KMS-11 (cell line): ENCODE data around the gene WDR72.

Experiments
- H2AFZ ChIP-seq: fragments of 200-600 bp; sonication (generic); 2 replicates; pipeline ENCODE4 v1.6.1; 2016; ENCODE audit warnings: antibody characterized with exemption, mixed run types, low read depth
- H3K27ac ChIP-seq: fragments of 200-600 bp; sonication (generic); 2 replicates; pipeline ENCODE4 v1.6.1; 2016; ENCODE audit warnings: mild to moderate bottlenecking, mixed run types
- H3K27me3 ChIP-seq: fragments of 200-600 bp; sonication (generic); 2 replicates; pipeline ENCODE4 v1.6.1; 2017; ENCODE audit warnings: mild to moderate bottlenecking, low read depth, mixed run types, moderate library complexity; ENCODE audit not compliant: insufficient read depth
- H3K36me3 ChIP-seq: fragments of 200-600 bp; sonication (generic); 2 replicates; pipeline ENCODE4 v1.6.1; 2017; ENCODE audit warnings: mild to moderate bottlenecking, mixed run types; ENCODE audit not compliant: insufficient read depth
- H3K4me1 ChIP-seq: fragments of 200-600 bp; sonication (generic); 2 replicates; pipeline ENCODE4 v1.6.1; 2016; ENCODE audit warnings: mild to moderate bottlenecking, low read depth, mixed run types; ENCODE audit not compliant: poor library complexity, severe bottlenecking
- H3K4me2 ChIP-seq: fragments of 200-600 bp; sonication (generic); 2 replicates; pipeline ENCODE4 v1.7.0; 2016; ENCODE audit warnings: mild to moderate bottlenecking, mixed run types
- H3K4me3 ChIP-seq: fragments of 200-600 bp; sonication (generic); IDR thresholded peaks from 2 replicates; pipeline ENCODE4 v1.6.1; 2017; ENCODE audit warnings: low read depth, low read length, mixed read lengths; ENCODE audit not compliant: insufficient read depth
- H3K79me2 ChIP-seq: fragments of 200-600 bp; sonication (generic); 2 replicates; pipeline ENCODE4 v1.6.1; 2016; ENCODE audit warnings: low read depth, mixed run types; ENCODE audit not compliant: insufficient read depth
- H3K9ac ChIP-seq: fragments of 200-600 bp; sonication (generic); 2 replicates; pipeline ENCODE4 v1.6.1; 2016; ENCODE audit warnings: mild to moderate bottlenecking, mixed run types
- H4K20me1 ChIP-seq: fragments of 200-600 bp; sonication (generic); 2 replicates; pipeline ENCODE4 v1.6.1; 2016; ENCODE audit warnings: mild to moderate bottlenecking, mixed run types; ENCODE audit not compliant: insufficient read depth
- TF ChIP-seq, protein P1 (sequence below): fragments of 200-600 bp; sonication (generic); conservative IDR thresholded peaks from 2 replicates; pipeline ENCODE4 v1.6.1; 2017; ENCODE audit warnings: low read depth, mild to moderate bottlenecking, antibody characterized with exemption, low read length, moderate library complexity, mixed read lengths

Gene WDR72

DNA sequence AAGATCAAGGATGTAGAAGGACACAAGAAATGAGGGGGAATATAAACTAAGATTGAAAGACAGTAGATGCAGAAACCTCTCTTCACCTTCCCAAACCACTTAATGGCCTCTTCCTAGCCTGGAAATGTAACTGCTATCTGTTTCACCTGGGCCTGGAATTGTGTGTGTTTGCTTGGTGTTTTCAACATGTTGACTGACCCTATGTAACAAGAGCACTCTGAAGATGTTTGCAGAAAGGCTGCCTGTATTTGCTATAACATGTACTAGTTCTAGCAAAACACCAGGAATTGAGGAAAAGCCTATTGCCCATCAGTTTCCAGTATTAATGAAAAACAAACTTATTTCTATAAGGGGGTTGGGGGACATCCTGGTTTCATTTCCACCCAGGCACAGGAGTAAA, 248.3 kb downstream of the WDR72 start:
- no peak overlapping the region for H2AFZ ChIP-seq
- TF ChIP-seq, protein P1, sequence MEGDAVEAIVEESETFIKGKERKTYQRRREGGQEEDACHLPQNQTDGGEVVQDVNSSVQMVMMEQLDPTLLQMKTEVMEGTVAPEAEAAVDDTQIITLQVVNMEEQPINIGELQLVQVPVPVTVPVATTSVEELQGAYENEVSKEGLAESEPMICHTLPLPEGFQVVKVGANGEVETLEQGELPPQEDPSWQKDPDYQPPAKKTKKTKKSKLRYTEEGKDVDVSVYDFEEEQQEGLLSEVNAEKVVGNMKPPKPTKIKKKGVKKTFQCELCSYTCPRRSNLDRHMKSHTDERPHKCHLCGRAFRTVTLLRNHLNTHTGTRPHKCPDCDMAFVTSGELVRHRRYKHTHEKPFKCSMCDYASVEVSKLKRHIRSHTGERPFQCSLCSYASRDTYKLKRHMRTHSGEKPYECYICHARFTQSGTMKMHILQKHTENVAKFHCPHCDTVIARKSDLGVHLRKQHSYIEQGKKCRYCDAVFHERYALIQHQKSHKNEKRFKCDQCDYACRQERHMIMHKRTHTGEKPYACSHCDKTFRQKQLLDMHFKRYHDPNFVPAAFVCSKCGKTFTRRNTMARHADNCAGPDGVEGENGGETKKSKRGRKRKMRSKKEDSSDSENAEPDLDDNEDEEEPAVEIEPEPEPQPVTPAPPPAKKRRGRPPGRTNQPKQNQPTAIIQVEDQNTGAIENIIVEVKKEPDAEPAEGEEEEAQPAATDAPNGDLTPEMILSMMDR: no peak
- H3K9ac ChIP-seq: no peak overlapping the region
- H3K27ac ChIP-seq: no peak overlapping the region
- H3K27me3 ChIP-seq: no peaks in the 10 kb centered on the region
- H3K79me2 ChIP-seq: no peaks in the 10 kb centered on the region
- H3K4me1 ChIP-seq: no peaks in the 10 kb centered on the region
- H3K36me3 ChIP-seq: no peaks in the 10 kb centered on the region
- H3K4me3 ChIP-seq: no peak overlapping the region
- H3K4me2 ChIP-seq: no peak overlapping the region
- no peaks in the 10 kb centered on the region for H4K20me1 ChIP-seq

DNA sequence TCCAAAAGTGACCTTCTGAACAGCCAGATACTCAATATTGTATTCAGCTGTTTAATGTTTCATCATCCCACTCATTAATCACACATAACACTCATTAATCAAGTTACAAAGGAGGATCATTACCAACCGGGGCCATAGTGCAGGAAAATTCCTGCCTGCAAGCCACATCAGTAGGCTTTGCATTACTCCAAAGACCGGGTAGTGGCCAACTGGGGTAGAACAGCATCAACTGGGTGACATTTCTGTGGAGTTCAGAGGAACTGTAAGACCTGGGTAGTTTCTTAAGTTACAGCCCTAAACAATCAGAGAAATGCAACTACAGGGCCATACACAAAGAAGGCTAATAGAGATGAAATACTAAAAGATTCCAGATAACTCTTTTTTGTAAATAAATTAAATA, 253.1 kb downstream of the WDR72 start:
- H3K4me1 ChIP-seq: no peaks in the 10 kb centered on the region
- H3K4me3 ChIP-seq: no peak overlapping the region
- H3K4me2 ChIP-seq: no peak overlapping the region
- TF ChIP-seq, protein P1: no peak
- H3K9ac ChIP-seq: no peak overlapping the region
- H4K20me1 ChIP-seq: no peaks in the 10 kb centered on the region
- H3K27me3 ChIP-seq: no peaks in the 10 kb centered on the region
- no peak overlapping the region for H3K27ac ChIP-seq
- no peak overlapping the region for H2AFZ ChIP-seq
- no peaks in the 10 kb centered on the region for H3K36me3 ChIP-seq
- no peaks in the 10 kb centered on the region for H3K79me2 ChIP-seq

DNA sequence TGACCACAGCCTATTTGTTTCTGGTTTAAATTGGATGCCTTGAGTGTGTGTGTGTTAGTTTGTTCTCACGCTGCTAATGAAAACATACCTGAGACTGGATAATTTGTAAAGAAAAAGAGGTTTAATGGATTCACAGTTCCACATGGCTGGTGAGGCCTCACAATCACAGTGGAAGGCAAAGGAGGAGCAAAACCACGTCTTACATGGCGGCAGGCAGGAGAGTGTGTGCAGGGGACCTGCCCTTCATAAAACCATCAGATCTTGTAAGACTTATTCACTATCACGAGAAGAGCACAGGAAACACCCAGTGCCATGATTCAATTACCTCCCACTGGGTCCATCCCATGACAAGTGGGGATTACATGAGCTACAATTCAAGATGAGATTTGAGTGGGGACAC, 260.5 kb downstream of the WDR72 start:
- Histone ChIP-seq H3K27me3 (no peaks in the 10 kb centered on the region), H4K20me1 (no peaks in the 10 kb centered on the region), H3K9ac (no peak overlapping the region), H3K4me2 (no peak overlapping the region), H3K4me1 (no peaks in the 10 kb centered on the region), H2AFZ (no peak overlapping the region), H3K27ac (no peak overlapping the region), H3K79me2 (no peaks in the 10 kb centered on the region), H3K4me3 (no peak overlapping the region), H3K36me3 (no peaks in the 10 kb centered on the region)
- TF ChIP-seq, protein P1: no peak

DNA sequence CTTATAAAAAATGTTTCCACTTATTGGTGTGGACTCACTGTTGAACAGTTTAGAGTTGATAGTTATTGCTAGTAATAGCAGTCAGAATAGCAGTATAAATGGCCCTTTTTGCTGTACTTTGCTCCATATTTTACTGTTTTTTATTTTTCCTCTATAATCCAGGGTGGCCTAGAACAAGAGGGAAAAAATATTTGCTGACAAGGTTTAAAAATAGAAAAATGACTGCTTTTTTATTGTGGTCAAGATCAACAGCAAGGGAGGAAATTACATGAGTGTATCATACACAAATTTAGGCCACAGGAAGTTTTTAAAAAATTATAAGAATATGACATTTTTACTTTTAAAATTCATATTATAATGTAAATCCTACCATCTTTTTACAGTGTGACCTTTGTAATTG, 269.1 kb downstream of the WDR72 start:
- Histone ChIP-seq H3K36me3 (no peaks in the 10 kb centered on the region), H4K20me1 (no peaks in the 10 kb centered on the region), H3K27me3 (no peaks in the 10 kb centered on the region), H3K4me1 (no peaks in the 10 kb centered on the region), H3K27ac (no peak overlapping the region), H2AFZ (no peak overlapping the region), H3K79me2 (no peaks in the 10 kb centered on the region), H3K9ac (no peak overlapping the region), H3K4me3 (no peak overlapping the region), H3K4me2 (no peak overlapping the region)
- TF ChIP-seq, protein P1: no peak

DNA sequence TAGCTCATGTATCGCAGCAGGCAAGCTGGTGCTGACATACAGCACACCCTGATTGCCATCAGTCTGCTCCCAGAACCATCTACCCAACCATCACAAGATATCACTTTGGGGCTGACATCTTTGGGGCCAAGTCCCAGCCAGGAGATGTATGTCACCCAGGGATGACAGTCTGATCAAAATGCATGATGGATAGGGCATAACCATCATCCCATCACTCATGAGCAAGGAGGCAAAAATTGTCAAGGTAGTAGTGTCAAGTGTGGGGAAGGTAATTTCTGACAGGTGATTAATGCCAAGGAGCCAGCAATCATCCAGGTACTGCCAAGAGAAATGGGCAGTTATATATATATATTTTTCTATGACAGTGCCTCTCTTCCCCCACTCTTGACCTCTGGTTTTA, 277.4 kb downstream of the WDR72 start:
- Histone ChIP-seq H2AFZ (no peak overlapping the region), H3K36me3 (no peaks in the 10 kb centered on the region), H4K20me1 (no peaks in the 10 kb centered on the region), H3K4me2 (no peak overlapping the region), H3K27ac (no peak overlapping the region), H3K4me3 (no peak overlapping the region), H3K9ac (no peak overlapping the region), H3K79me2 (no peaks in the 10 kb centered on the region), H3K27me3 (no peaks in the 10 kb centered on the region), H3K4me1 (no peaks in the 10 kb centered on the region)
- TF ChIP-seq, protein P1: no peak
